TTC549 (cell line): Measurements from ENCODE around the gene ANO4.

Experiments
- FAIRE-seq: peaks from 2 replicates; lab custom pipeline; 2012; peaks lifted over from hg19 to GRCh38; lab: Jason Lieb, UNC

The ANO4 gene

DNA sequence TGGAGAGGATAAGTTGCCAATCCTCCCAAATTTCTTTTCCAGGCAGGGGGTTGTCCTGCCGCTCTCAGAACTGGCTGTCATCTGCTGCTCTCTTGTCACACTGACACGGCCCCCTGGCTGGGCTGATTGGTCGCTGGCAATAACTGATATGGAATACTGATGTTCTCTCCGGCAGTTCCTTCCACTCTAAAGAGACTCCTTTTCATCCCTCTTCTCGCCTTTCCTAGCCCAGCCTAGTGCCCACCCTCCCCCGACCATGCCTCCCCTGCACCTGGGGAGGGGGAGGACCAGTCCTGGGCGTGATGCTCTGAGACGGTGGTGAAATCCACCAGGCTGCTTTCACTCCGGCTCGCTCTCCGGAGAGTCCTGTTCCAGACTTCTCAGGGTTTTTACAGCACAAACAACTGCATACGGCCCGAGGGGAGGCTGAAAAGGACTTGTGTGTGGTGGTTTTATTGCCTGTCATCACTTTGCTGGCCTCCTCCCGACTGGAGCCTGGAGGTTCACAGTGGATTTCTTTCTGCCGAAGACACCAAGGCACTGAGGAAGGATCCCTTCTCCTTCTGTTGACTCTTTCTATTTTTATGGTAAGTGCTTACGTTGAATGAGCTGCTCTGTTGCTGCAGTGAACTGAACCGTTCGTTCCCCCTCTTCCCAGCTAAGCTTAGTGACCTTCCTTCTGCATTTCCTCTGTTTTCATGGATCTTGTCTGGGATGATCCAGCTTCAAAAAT is at the start of gene ANO4:
Gene ANO4, plus strand, starts transcription at position 336 of the 733 bp plus-strand sequence. CDS start 107,010 bp downstream, outside the sequence.
- FAIRE-seq: no peak

DNA sequence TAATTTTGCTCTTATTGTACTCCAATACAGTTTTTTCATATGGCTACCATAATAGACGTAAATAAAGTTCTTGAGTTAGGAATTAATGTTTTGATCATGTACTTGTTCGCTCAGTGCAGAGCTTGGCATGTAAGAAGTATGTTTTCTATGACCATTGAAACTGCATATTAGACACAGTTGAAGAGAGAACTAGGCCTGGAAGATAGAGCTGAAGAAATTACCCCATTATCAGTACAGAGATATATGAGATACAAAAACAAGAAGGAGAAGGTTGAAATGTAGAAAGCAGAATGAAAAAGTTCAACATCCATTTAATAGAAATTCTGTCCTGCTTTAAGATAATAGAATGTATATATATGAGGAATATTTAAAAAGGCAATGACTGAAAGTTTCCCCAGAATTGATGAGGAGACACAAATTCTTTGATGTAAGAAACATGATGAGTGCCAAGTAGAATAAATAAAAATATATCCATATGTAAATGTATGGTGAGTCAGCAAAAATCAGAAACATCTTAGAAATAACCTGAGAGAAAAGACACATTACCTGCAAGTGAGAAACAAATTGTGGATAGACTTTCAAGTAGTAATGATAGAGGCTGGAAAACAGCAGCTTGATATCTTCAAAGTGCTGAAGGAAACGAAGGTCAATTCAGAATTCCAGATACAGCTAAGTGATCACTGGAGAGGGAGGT is 49.1 kb upstream of the ANO4 start:
- FAIRE-seq: no peak

DNA sequence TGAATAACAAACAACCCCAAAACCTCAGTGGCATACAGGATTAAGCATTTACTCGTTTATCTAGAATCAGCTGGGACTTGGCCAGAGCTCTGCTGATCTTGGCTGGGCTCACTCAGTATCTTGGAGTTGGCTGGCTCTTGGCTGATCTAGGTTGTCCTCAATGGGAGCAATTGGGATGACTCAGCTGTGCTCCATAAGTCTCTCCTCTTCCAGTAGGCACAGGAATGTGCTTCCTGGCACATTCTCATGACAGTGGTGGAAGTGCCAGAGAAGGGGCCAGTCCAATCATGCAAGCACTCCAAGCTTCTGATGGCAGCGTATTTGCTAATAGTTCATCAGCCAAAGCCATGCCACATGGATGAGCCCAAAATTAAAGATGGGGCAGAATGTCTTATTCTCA is 41.7 kb upstream of the ANO4 start:
- FAIRE-seq: no peak

GRCh38 chr12:100753837-100754236 is 40.7 kb upstream of the ANO4 start:
- no peak for FAIRE-seq

DNA sequence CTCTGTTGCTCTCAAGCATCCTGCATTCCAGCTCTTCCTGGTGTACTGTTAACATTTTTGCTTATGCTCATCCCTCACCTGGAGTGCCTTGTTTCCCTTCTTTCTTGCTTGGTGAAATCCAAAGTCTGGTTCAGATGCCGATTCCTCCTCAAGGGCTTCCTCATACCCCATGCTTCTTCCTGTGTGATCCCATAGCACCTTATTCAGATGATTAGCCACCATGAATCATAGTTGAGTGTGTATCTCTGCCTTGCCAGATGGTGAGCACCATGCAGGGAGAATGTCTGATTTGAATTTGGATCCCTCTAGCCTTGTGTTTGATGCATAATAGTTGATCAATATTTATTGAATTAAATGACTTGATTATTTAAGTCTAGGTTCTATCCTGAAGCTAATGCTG is 39.4 kb upstream of the ANO4 start:
- no peak for FAIRE-seq

GRCh38 chr12:100758083-100758482 is 36.5 kb upstream of the ANO4 start:
- FAIRE-seq: no peak

- FAIRE-seq: no peak
Observed at GRCh38 chr12:100767371-100767770, 27.2 kb upstream of the ANO4 start.

DNA sequence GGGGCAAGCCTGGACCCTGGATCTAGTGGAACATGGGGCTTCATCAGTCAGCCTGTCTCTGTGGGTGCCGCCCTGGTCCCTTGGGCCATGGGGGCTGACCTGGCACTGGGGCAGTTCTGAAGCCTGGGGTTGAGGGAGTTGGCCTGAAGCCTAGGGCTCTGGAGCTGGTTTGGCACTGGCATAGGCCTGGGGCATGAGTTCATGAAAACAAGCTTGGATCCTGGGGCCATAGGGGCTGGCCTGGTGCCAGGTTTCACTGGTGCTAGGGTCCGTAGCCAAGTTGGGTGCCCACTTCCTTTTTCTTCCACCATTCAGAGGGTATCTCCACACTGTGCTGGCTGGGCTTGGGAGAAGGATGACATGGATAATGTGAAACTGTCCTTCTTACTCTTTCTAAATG is 26.6 kb upstream of the ANO4 start:
- FAIRE-seq: no peak

DNA sequence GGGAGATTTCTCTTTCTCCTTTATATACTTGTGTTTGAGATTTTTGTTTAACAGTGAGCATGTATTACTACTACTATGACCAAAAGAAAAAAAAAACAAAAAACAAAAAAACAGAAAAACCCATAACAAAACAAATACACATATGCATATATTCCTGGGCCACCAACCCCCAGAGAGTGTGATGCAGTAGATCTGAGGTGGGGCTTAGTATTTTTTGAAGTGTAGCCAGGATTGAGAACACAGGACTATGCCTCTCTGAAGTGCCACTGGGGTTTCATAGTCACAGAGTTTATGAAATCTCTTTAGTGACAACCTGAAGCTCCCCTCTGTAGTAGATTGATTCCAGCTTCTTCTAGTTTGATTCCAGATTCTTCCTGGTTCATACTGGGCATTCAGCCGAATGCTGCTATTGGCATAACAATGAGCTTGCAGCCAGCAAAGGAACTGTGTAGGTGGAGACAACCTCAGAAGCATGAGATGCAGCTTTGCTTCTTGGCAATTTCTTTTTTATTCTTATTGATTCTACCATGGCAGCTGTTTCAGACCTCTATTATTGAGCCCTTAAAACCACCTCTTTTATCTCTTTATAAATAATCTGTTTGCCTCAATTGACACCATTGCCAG is 15.5 kb upstream of the ANO4 start:
- no peak for FAIRE-seq

DNA sequence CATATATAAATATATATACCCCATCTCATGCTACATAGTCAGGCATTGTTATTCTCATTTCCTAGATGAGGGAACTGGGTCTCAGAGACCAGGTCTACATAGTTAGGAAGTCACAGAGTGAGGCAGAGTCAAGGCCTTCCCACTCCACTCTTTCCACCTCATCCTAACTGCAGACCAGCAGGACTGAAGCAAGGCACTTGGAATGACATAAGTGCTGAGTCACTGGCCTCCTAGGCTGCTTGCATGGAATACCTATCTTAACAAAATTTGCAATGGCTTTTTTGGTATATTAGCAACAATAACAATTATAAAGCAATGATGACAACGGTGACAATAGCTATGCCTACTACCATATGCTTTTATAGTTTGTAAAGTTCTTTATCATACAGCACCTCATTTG is 5.4 kb upstream of the ANO4 start:
- FAIRE-seq: no peak

DNA sequence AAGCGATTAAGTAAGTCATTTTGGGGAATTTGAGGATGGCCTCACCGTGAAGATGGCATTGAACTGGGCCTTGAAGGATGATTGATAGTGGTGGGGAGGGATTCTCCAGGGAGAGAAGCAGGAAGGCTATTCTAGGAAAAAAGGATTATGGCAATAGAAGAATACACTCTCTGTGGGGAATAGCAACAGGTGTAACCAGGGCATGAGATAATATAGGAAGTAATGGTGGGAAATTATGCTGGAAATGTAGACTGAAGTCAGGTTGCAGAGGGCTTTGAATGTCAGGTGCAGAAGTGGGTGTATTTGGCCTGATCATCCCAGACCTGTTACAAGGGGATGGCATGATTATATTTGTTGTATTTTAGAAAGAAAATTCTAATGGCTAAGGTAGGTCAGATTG is 4.6 kb upstream of the ANO4 start:
- FAIRE-seq: no peak

DNA sequence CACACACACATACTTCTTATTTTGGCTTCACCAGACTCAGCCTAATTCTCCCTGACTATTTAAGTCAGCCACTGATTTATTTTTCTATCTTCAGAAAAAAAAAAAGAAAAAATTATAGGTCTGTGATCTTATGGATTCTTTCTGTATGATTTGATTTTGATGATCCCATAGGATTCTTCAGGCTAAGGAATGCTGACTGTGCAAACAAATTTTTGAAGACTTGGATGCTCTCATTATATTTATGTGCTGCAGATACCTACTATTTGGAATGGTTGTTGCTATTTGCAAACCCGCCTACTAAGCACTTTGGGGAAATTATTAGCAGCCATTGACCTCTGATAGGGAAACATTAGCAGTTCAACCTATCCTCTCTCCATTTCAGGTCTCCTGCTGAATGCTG is 4.0 kb upstream of the ANO4 start:
- no peak for FAIRE-seq

DNA sequence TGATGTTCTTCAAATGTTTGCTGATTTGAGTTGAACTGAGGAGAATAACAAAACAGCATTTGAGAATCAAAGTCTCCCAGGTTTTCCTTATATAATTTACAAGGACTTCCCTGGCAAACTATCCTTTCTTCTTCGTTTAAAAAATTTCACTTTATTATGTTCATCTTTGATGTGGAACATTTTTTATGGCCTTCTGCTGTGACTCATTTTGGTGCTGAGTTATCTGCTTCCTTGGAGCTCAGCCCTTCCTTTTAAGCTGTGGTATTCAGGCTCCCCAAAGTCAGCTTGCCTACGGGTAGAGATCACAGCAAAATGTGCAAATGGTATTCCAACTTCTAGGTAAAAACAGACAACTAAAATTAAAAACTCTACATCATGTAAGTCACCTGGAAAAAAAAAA is 1.4 kb upstream of the ANO4 start:
- FAIRE-seq: no peak

GRCh38 chr12:100795174-100795799 is 711 bp downstream of the ANO4 start:
- FAIRE-seq: no peak

DNA sequence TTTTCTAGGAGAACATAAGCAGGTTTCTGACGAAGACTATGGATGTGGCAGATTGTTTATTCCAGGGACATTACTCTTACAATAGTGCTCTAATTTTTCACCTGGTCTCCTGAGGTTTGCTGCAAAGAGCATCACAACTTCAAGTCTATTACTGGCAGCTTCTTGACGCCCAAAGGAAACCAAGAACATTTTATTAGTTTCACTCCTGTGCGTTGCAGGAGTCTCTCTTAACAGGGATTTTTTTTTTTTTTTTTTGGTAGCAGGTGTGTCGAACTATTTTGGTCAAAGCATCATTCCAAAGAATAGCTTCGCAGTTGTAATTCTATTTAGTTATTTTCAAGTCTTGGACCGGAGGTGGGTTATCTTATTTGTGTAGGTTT is 1.2 kb downstream of the ANO4 start:
- FAIRE-seq: no peak

GRCh38 chr12:100796621-100797020 is 2.0 kb downstream of the ANO4 start:
- no peak for FAIRE-seq

DNA sequence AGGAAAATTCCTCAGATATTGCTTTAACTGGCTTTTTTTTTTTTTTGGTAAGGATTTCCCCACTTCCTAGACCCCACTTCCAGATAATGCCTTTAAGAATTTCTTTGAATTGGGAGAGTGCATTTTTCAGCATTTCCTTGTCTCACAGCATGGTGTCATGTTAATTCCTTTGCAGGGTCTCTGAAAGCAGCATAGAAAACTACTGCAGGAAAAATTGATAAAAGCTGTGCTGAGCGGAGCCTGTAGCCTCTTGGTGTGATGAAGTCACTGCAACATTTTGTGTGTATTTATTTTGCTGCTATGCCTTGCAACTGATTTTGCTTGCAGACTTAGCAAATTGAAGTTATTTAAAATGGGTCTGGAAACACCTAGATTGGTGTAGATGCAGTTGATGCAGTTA is 2.7 kb downstream of the ANO4 start:
- FAIRE-seq: no peak

- no peak for FAIRE-seq
Observed at GRCh38 chr12:100797786-100798185, 3.2 kb downstream of the ANO4 start.

DNA sequence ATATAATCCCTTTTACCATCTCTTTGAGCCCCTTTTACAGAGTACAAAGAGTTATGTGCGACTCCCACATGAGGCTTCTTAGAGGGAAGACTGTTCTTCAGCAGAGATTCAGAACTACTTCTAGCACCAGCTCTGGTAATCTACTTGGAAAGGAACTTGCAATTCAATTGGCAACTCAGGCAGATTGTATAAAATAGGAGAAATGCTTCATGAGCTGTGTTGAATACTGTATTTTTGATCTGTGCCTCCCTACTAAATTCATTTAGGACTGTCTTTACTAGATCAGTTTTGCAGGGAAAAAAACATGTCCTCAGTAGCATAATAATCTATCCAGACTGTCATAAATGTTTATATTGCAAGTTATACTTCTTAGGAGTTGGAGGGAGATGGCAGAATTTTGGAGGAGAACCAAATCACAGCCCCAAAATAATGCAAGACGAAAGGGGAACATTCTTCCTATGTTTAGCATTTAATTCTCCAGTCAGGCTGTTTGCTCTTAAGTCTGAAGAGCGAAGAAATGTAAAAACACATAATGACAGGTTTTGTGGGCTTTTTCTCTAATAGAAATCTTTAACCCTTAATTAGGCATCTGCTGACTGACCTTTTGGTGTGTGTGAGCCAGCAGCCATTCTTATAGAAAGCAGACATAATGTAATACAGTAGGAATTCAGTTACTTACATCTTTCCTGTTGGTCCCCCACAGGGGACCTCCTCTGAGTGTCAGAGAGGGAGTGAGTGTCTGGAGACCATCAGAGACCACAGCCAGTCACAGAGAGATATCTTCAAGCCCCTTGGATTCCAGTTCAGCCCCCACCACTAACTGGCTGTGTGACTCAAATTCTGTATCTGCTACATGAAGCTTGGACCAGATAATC is 3.9 kb downstream of the ANO4 start:
- no peak for FAIRE-seq

- FAIRE-seq: no peak
Observed at GRCh38 chr12:100799770-100800169, 5.2 kb downstream of the ANO4 start.

DNA sequence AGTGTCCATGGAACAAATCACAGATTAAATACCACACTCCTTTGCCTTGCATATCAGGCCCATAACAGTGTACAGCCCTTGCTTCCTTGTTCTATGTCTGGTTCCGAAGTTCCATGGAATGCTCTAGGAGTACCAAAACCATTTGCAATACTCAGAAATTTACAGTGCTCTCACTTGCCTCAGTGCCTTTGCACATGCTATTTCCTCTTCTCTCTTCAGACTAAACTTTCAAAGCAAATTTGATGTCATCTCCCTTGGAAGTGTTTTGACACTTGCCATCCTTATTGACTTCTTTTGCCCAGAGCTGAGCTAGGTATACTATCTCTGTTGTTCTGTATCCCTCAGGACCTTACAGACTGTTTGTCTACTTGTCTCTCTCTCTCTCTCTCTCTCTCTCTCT is 6.1 kb downstream of the ANO4 start:
- FAIRE-seq: no peak

GRCh38 chr12:100801320-100801719 is 6.7 kb downstream of the ANO4 start:
- no peak for FAIRE-seq
